IMR-90 (cell line): ENCODE data around the gene TCOF1. TPM values are rescaled to one million over a fixed set of nuclear protein-coding genes. Genes with fewer than 3 reads are reported as not detected.

Source experiments
- ATAC-seq: fragments of 200-7000 bp; cut with Tn5 transposase; 2 replicates; pipeline ENCODE4 v1.9.1; 2020; ENCODE audit warnings: low read depth, mild to moderate bottlenecking, moderate library complexity
- BruUV-seq: library from RNA; stranded (reverse); fragments of 400-500 nt; replicated peaks from 2 replicates; lab custom pipeline; 2021; lab: Mats Ljungman, UMichigan
- CTCF ChIA-PET: fragments of 300-600 bp; formaldehyde crosslinking; extraction: SDS; loops from one replicate; lab custom pipeline; 2021; ENCODE audit warnings: antibody characterized with exemption; lab: Yijun Ruan, JAX
- POLR2A ChIA-PET: fragments of 300-600 bp; sonication (Branson Sonifier 250); formaldehyde crosslinking; loops from one replicate; lab custom pipeline; 2022; ENCODE audit warnings: antibody characterized with exemption; ENCODE audit not compliant: unreplicated experiment; lab: Charles Lee
- DNase-seq: peaks from one replicate; pipeline ENCODE4 v3.0.0; 2013
- H2AFZ ChIP-seq: replicated peaks from 2 replicates; pipeline ENCODE3; 2013; ENCODE audit warnings: low read length, mild to moderate bottlenecking; ENCODE audit not compliant: poor library complexity
- H2AK5ac ChIP-seq: 2 replicates; pipeline ENCODE4 v1.6.1; 2013; ENCODE audit warnings: low read depth, low read length, inconsistent platforms
- H2AK9ac ChIP-seq: replicated peaks from 2 replicates; pipeline ENCODE3; 2013; ENCODE audit warnings: mild to moderate bottlenecking, low read depth, low read length, moderate library complexity; ENCODE audit not compliant: poor library complexity
- H2BK120ac ChIP-seq: 2 replicates; pipeline ENCODE4 v1.6.1; 2013; ENCODE audit warnings: low read depth, low read length, inconsistent platforms
- H2BK15ac ChIP-seq: 3 replicates; pipeline ENCODE4 v1.6.1; 2013; ENCODE audit warnings: low read depth, low read length, inconsistent platforms
- H2BK20ac ChIP-seq: 2 replicates; pipeline ENCODE4 v1.6.1; 2013; ENCODE audit warnings: low read depth, mild to moderate bottlenecking, inconsistent platforms, low read length, moderate library complexity
- H2BK5ac ChIP-seq: 2 replicates; pipeline ENCODE4 v1.6.1; 2013; ENCODE audit warnings: mild to moderate bottlenecking, low read depth, low read length, inconsistent platforms; ENCODE audit not compliant: poor library complexity, severe bottlenecking
- H3K14ac ChIP-seq: replicated peaks from 2 replicates; pipeline ENCODE4 v1.6.1; 2013; ENCODE audit warnings: low read depth, low read length, inconsistent platforms
- H3K18ac ChIP-seq: 2 replicates; pipeline ENCODE4 v1.6.1; 2013; ENCODE audit warnings: low read depth, low read length, control low read depth
- H3K23ac ChIP-seq: 2 replicates; pipeline ENCODE4 v1.6.1; 2013; ENCODE audit warnings: low read depth, low read length, inconsistent platforms
- H3K27ac ChIP-seq: 2 replicates; pipeline ENCODE4 v1.5.1; 2013; ENCODE audit warnings: mild to moderate bottlenecking, control low read depth, low read length; ENCODE audit not compliant: insufficient read depth
- H3K27me3 ChIP-seq: 2 replicates; pipeline ENCODE4 v1.6.1; 2013; ENCODE audit warnings: low read length; ENCODE audit not compliant: control insufficient read depth, insufficient read depth
- H3K36me3 ChIP-seq: 2 replicates; pipeline ENCODE4 v1.6.1; 2013; ENCODE audit warnings: low read length, mixed read lengths; ENCODE audit not compliant: control insufficient read depth, insufficient read depth
- H3K4ac ChIP-seq: 2 replicates; pipeline ENCODE4 v1.6.1; 2013; ENCODE audit warnings: low read depth, low read length, inconsistent platforms
- H3K4me1 ChIP-seq: 2 replicates; pipeline ENCODE4 v1.6.1; 2013; ENCODE audit warnings: low read length, mixed read lengths; ENCODE audit not compliant: control insufficient read depth, insufficient read depth
- H3K4me2 ChIP-seq: 2 replicates; pipeline ENCODE4 v1.6.1; 2013; ENCODE audit warnings: low read depth, mild to moderate bottlenecking, control low read depth, low read length, moderate library complexity
- H3K4me3 ChIP-seq: 2 replicates; pipeline ENCODE4 v1.5.1; 2013; ENCODE audit warnings: low read depth, mild to moderate bottlenecking, control low read depth, low read length, moderate library complexity; ENCODE audit not compliant: insufficient read depth
- H3K56ac ChIP-seq: 2 replicates; pipeline ENCODE4 v1.6.1; 2013; ENCODE audit warnings: low read length, inconsistent platforms; ENCODE audit not compliant: insufficient read depth; ENCODE audit errors: extremely low read depth
- H3K79me1 ChIP-seq, 2 experiments: 2 replicates each; pipeline ENCODE4 v1.6.1; 2013; ENCODE audit warnings: low read length in 2 of 2, inconsistent platforms in 1 of 2, low read depth in 1 of 2
- H3K9ac ChIP-seq: 2 replicates; pipeline ENCODE4 v1.6.1; 2013; ENCODE audit warnings: low read depth, low read length, control low read depth
- H3K9me1 ChIP-seq: 2 replicates; pipeline ENCODE4 v1.6.1; 2013; ENCODE audit warnings: low read length, inconsistent platforms; ENCODE audit not compliant: insufficient read depth
- H3K9me3 ChIP-seq: 2 replicates; pipeline ENCODE4 v1.6.1; 2013; ENCODE audit warnings: low read length; ENCODE audit not compliant: control insufficient read depth, insufficient read depth
- H4K20me1 ChIP-seq: 2 replicates; pipeline ENCODE4 v1.6.1; 2013; ENCODE audit warnings: low read length, inconsistent platforms; ENCODE audit not compliant: insufficient read depth
- H4K5ac ChIP-seq: 2 replicates; pipeline ENCODE4 v1.6.1; 2013; ENCODE audit warnings: mild to moderate bottlenecking, low read depth, low read length, control low read depth
- H4K8ac ChIP-seq, 2 experiments: 2 replicates each; pipeline ENCODE4 v1.6.1; 2013; ENCODE audit warnings: low read depth in 2 of 2, low read length in 2 of 2, control low read depth in 1 of 2, inconsistent platforms in 1 of 2
- H4K91ac ChIP-seq: 2 replicates; pipeline ENCODE4 v1.6.1; 2013; ENCODE audit warnings: low read depth, low read length, inconsistent platforms; ENCODE audit not compliant: insufficient read depth
- MAZ ChIP-seq: IDR thresholded peaks from 2 replicates; pipeline ENCODE4 v1.6.1; 2012; ENCODE audit warnings: low read depth, mild to moderate bottlenecking, low read length, improper control_type of control experiment, moderate library complexity, borderline replicate concordance
- POLR2A ChIP-seq: IDR thresholded peaks from 2 replicates; pipeline ENCODE4 v1.6.1; 2012; ENCODE audit warnings: mild to moderate bottlenecking, low read depth, low read length
- WGBS, 2 experiments: methylation state at CpG; one replicate each; pipeline versions ENCODE4 v1.1.5 to v1.1.7; 2013; ENCODE audit warnings: missing lambda C conversion rate in 2 of 2; ENCODE audit not compliant: insufficient read length in 1 of 2; ENCODE audit errors: extremely low coverage in 2 of 2; 5-methylcytosine and 5-hydroxymethylcytosine counted together
- dilution Hi-C: fragments of 300-500 bp; cut with HindIII; formaldehyde crosslinking; loops from one replicate; pipeline ENCODE4 v1.14.3; 2018; ENCODE audit warnings: low sequenced_read_pairs; ENCODE audit not compliant: unreplicated experiment
- in situ Hi-C: fragments of 300-500 bp; cut with MboI; formaldehyde crosslinking; loops from 3 replicates; pipeline ENCODE4 v1.14.3; 2019; ENCODE audit warnings: low sequenced_read_pairs, inconsistent platforms, mixed read lengths
- intact Hi-C: fragments of 100-400 bp; cut with micrococcal nuclease; formaldehyde crosslinking; loops from 2 replicates; pipeline ENCODE4 v1.10.0; 2022
- polyA plus RNA-seq, 3 experiments: library from polyadenylated mRNA; depleted of rRNA; stranded (reverse); fragments of >200 nt; gene quantifications; 2 replicates each; pipeline ENCODE4 v1.2.3, GENCODE V29; 2012; ENCODE audit warnings: low replicate concordance in 1 of 3
- total RNA-seq: library from RNA; depleted of rRNA; stranded (reverse); fragments of >200 nt; gene quantifications from 2 replicates; pipeline ENCODE4 v1.2.3, GENCODE V29; 2012

TCOF1 gene
- total and polyA plus RNA-seq, 2 of the 4 experiments (the other 2 are of a cell fraction): 18.2 to 19.7 TPM

- H3K9ac ChIP-seq: no peak overlapping the region
- H4K91ac ChIP-seq: no peak overlapping the region
- WGBS, 2 experiments: no CpG with 5 or more reads among the region's 13 CpGs
- no peak overlapping the region for H3K14ac ChIP-seq
- no peak overlapping the region for H3K4me2 ChIP-seq
- intact Hi-C loops (no loop called here), in situ Hi-C loops (no loop called here), dilution Hi-C loops (no loop called here)
- H3K4ac ChIP-seq: no peak overlapping the region
- ATAC-seq: no peak
- peaks cover 9% of the 10 kb centered on the region for H3K9me1 ChIP-seq
- H3K23ac ChIP-seq: no peak overlapping the region
- no peak overlapping the region for H3K4me3 ChIP-seq
- no peak overlapping the region for H2AK9ac ChIP-seq
- no peaks in the 10 kb centered on the region for H4K20me1 ChIP-seq
- BruUV-seq: no TSS peak
- H3K36me3 ChIP-seq: peaks cover 75% of the 10 kb centered on the region
- H3K9me3 ChIP-seq: no peaks in the 10 kb centered on the region
- no peak overlapping the region for H2AFZ ChIP-seq
- H2BK15ac ChIP-seq: no peak overlapping the region
- H3K56ac ChIP-seq: no peak overlapping the region
- no peak overlapping the region for H2BK5ac ChIP-seq
- H3K79me1 ChIP-seq: no peaks in the 10 kb centered on the region
- peaks cover 2% of the 10 kb centered on the region for H3K4me1 ChIP-seq
- H2BK120ac ChIP-seq: no peak overlapping the region
- no peak overlapping the region for H2BK20ac ChIP-seq
- H4K8ac ChIP-seq: no peak overlapping the region
- TF ChIP-seq POLR2A (no peak), MAZ (no peak)
- POLR2A ChIA-PET: no interaction called here
- H3K18ac ChIP-seq: no peak overlapping the region
- CTCF ChIA-PET: no interaction called here
- H4K5ac ChIP-seq: no peak overlapping the region
- H2AK5ac ChIP-seq: no peak overlapping the region
- DNase-seq: no peak
- no peaks in the 10 kb centered on the region for H3K27me3 ChIP-seq
- no peak overlapping the region for H3K27ac ChIP-seq
Measured at GRCh38 chr5:150389531-150390266, 32.2 kb downstream of the TCOF1 start.
